Measurements from ENCODE around the gene IGF1R.

Gene IGF1R

GRCh38 chr15:98863983-98864382 is 215.6 kb downstream of the IGF1R start:
- Histone ChIP-seq H3K4me2 (no peak overlapping the region), H3K36me3 (ENCODE audit: insufficient read depth) (no peaks in the 10 kb centered on the region), H3K4me1 (ENCODE audit: low read depth, poor library complexity, severe bottlenecking) (peaks cover 12% of the 10 kb centered on the region), H3K79me2 (ENCODE audit: insufficient read depth, low read depth) (peaks cover 60% of the 10 kb centered on the region), H4K20me1 (ENCODE audit: insufficient read depth) (no peaks in the 10 kb centered on the region), H2AFZ (ENCODE audit: low read depth) (no peak overlapping the region), H3K9ac (no peak overlapping the region), H3K4me3 (IDR thresholded peaks at IDR 0.05; ENCODE audit: insufficient read depth, low read depth, low read length) (no peak overlapping the region), H3K27ac (no peak overlapping the region), H3K27me3 (ENCODE audit: insufficient read depth, low read depth) (no peaks in the 10 kb centered on the region)
- no peak for TF ChIP-seq CTCF (conservative IDR thresholded peaks at IDR 0.05; ENCODE audit: low read depth, low read length)

GRCh38 chr15:98865397-98866339 is 217.3 kb downstream of the IGF1R start:
- no peak overlapping the region for H2AFZ ChIP-seq (ENCODE audit: low read depth)
- peaks cover 69% of the 10 kb centered on the region for H3K79me2 ChIP-seq (ENCODE audit: insufficient read depth, low read depth)
- peak overlapping the region; percentile 74 for H3K9ac ChIP-seq

GRCh38 chr15:98866511-98866910 is 218.2 kb downstream of the IGF1R start:
- Histone ChIP-seq H3K4me1 (ENCODE audit: low read depth, poor library complexity, severe bottlenecking) (peaks cover 5% of the 10 kb centered on the region), H3K4me3 (IDR thresholded peaks at IDR 0.05; ENCODE audit: insufficient read depth, low read depth, low read length) (no peak overlapping the region), H3K27ac (peak overlapping the region; percentile 85), H3K9ac (peak overlapping the region; percentile 74), H3K79me2 (ENCODE audit: insufficient read depth, low read depth) (peaks cover 76% of the 10 kb centered on the region), H2AFZ (ENCODE audit: low read depth) (no peak overlapping the region), H3K36me3 (ENCODE audit: insufficient read depth) (no peaks in the 10 kb centered on the region), H4K20me1 (ENCODE audit: insufficient read depth) (no peaks in the 10 kb centered on the region), H3K27me3 (ENCODE audit: insufficient read depth, low read depth) (no peaks in the 10 kb centered on the region), H3K4me2 (peak overlapping the region; percentile 45)
- TF ChIP-seq CTCF (conservative IDR thresholded peaks at IDR 0.05; ENCODE audit: low read depth, low read length): no peak

More at GRCh38 chr15:98865397-98866339, 217.3 kb downstream of the IGF1R start:
- Histone ChIP-seq H3K36me3 (ENCODE audit: insufficient read depth) (no peaks in the 10 kb centered on the region), H3K4me1 (ENCODE audit: low read depth, poor library complexity, severe bottlenecking) (peaks cover 4% of the 10 kb centered on the region), H3K27ac (peak overlapping the region; percentile 85), H3K27me3 (ENCODE audit: insufficient read depth, low read depth) (no peaks in the 10 kb centered on the region), H3K4me2 (peak overlapping the region; percentile 45), H4K20me1 (ENCODE audit: insufficient read depth) (no peaks in the 10 kb centered on the region), H3K4me3 (IDR thresholded peaks at IDR 0.05; ENCODE audit: insufficient read depth, low read depth, low read length) (no peak overlapping the region)
- TF ChIP-seq CTCF (conservative IDR thresholded peaks at IDR 0.05; ENCODE audit: low read depth, low read length): no peak

GRCh38 chr15:98868564-98868963 is 220.2 kb downstream of the IGF1R start:
- H3K4me2 ChIP-seq: no peak overlapping the region
- no peak overlapping the region for H3K9ac ChIP-seq
- H2AFZ ChIP-seq (ENCODE audit: low read depth): no peak overlapping the region
- peaks cover 21% of the 10 kb centered on the region for H3K4me1 ChIP-seq (ENCODE audit: low read depth, poor library complexity, severe bottlenecking)
- peaks cover 74% of the 10 kb centered on the region for H3K79me2 ChIP-seq (ENCODE audit: insufficient read depth, low read depth)
- H3K27me3 ChIP-seq (ENCODE audit: insufficient read depth, low read depth): no peaks in the 10 kb centered on the region
- H3K27ac ChIP-seq: no peak overlapping the region
- H3K36me3 ChIP-seq (ENCODE audit: insufficient read depth): no peaks in the 10 kb centered on the region
- no peak for TF ChIP-seq CTCF (conservative IDR thresholded peaks at IDR 0.05; ENCODE audit: low read depth, low read length)
- H4K20me1 ChIP-seq (ENCODE audit: insufficient read depth): no peaks in the 10 kb centered on the region
- H3K4me3 ChIP-seq (IDR thresholded peaks at IDR 0.05; ENCODE audit: insufficient read depth, low read depth, low read length): no peak overlapping the region

Measured in KMS-11 (cell line).